Posterior vena cava (tissue), 2 donors: ENCODE measurements around the gene UBXN6. TPM values are rescaled to one million over a fixed set of nuclear protein-coding genes. Genes with fewer than 3 reads are reported as not detected.

Experiments
- DNase-seq: peaks from one replicate; pipeline ENCODE4 v3.0.0-alpha.2; 2020; ENCODE audit warnings: low spot score
- intact Hi-C, 2 donors: fragments of 100-400 bp; cut with DNase I; formaldehyde crosslinking; loops; one replicate each; pipeline versions ENCODE4 v1.14.1 to v1.14.2; 2022 to 2023
- total RNA-seq, 2 donors: library from RNA; stranded (reverse); fragmentation: NEBNext Ultra II Directional; extraction: Animal tissue kit (Norgen Biotek cat#: 25700); gene quantifications; one replicate each; pipeline ENCODE4 v1.2.1, GENCODE V29; 2021
- donor health status: DM: yes; HTN: yes; CAD: no.
- donor health status: DM: yes; HTN: yes; CAD: no.

Gene UBXN6
- total RNA-seq, 2 donors from 2014 or later: 85.1 to 85.5 TPM

DNA sequence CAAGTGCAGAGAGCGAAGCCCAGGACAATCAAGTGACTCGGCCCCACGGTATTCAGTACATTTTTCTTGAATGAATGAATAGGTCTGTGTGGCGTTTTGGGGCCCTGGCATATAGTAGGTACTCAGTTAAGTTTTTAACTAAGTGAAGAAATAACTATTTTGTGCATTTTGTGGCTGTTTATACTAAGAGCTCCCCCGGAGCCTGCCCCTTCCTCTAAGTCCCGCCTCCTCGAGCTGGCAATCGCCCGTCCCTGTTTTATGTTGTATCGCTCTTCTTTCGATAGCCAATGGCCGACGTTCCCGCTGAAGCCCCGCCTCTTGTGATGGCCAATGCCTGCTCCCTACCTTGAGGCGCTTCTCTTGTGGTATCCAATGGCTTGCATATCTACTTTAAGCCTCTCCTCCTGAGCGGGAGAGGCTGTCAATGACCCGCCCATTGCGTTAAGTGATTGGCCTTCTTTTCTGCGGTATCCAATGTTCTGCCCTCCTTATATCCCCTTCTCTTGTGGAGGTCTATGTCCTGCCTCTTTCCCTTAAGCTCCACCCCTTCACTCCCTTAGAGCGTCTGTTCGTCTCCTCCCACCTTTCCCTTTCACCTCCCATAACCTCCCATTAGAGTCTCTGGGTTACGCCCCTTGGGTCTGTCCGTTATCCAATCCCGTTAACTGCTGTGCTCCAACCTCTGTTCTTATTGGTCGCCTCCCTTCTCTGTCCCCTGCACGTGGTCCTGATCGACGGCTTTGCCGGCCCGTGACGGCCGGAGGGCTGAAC, 14.0 kb upstream of the UBXN6 start:
- intact Hi-C loops: no loop called here

DNA sequence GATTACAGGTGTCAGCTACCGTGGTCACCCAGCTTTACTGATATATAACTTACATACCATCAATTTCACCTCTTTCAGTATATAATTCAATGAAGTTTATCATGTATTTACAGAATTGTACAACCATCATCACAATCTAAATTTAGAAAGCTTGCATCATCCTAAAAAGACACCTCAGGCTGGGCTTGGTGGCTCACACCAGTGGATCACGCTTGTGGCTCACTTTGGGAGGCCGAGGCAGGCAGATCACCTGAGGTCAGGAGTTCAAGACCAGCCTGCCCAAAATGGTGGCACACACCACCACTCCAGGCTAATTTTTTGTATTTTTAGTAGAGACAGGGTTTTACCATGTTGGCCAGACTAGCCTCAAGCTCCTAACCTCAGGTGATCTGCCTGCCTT, 10.2 kb upstream of the UBXN6 start:
- DNase-seq: no peak
- intact Hi-C loops: no loop called here

More for the DNA sequence above, 14.0 kb upstream of the UBXN6 start:
- peak; percentile 99 for DNase-seq

DNA sequence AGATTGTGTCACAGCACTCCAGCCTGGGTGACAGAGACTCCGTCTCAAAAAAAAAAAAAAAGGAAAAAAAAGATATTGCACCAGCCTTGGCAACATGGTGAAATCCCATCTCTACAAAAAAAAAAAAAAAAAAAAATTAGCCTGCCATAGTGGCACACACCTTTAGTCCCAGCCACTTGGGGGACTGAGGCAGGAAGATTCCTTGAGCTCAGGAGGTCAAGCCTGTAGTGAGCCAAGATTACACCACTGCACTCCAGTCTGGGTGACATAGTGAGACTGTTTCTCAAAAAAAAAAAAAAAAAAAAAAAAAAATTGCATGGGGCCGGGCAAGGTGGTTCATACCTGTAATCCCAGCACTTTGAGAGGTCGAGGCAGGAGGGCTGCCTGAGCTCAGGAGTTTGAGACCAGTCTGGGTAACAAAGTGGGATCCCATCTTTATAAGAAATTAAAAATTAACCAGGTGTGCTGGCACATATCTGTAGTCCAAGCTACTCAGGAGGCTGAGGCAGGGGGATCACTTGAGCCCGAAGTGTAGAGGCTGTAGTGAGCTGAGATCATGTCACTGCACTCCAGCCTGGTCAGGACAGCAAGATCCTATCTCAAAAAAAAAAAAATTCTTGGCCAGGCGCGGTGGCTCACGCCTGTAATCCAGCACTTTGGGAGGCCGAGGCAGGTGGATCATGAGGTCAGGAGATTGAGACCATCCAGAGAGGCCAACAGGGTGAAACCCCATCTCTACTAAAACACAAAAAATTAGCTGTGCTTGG, 7.4 kb upstream of the UBXN6 start:
- intact Hi-C loops: no loop called here

DNA sequence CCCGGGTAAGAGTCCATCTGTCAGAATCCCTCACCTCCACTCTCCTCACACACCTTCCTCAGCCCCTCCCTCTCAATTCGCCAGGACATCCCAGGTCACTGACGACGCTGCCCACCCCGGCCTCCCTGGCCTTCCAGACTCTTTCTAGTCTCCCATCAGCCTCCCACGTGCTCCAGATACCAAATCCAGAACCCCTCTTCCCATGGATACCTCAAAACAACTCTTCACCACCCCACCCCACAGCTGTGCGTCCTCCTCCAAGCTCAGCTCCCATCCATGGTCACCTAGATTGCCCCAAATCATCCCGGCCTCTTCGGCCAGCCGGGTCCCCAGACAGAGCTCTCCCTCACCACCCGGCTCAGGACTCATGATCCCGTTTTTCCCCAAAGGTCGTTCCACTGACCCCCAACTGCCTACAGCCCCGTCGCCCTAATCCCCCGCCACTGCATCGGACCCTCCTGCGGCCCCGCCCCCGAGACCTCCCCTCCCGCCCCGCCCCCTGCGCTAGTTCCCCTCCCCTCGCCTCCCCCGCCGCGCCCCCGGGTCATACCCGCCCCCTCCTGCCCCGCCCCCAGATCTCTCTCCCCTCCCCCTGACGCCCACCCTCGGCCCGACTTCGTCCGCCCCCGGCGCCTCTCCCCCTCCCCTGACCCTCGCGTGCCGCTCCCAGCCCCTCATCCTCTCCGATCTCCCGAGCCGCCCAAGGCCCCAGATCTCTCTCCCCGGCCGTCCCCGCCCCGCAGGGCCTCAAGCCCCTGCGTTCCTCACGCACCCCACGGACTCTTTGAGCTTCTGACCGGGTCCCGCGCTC, 546 bp downstream of the UBXN6 start:
- DNase-seq: no peak

More for the DNA sequence above, 7.4 kb upstream of the UBXN6 start:
- no peak for DNase-seq

DNA sequence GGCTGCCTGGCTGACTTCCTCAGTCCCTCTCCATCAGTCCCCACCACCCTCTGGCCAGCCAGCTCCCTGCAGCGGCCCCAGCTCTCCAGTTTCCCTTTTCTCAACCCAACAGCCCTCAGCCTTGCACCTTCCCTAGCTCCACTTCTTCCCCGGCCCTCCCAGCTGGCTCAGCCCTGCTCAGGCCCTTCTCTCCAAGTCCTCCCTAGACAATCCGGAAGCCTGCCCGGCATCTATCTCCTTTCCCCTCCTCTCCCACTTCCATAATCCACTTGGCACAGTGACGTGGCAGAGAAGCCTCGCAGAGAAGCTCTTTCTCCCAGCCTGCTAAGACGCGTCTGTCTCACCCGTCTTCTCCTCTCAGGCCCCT, 1.1 kb downstream of the UBXN6 start:
- intact Hi-C loops: no loop called here

More for the DNA sequence above, 546 bp downstream of the UBXN6 start:
- intact Hi-C loops: no loop called here

DNA sequence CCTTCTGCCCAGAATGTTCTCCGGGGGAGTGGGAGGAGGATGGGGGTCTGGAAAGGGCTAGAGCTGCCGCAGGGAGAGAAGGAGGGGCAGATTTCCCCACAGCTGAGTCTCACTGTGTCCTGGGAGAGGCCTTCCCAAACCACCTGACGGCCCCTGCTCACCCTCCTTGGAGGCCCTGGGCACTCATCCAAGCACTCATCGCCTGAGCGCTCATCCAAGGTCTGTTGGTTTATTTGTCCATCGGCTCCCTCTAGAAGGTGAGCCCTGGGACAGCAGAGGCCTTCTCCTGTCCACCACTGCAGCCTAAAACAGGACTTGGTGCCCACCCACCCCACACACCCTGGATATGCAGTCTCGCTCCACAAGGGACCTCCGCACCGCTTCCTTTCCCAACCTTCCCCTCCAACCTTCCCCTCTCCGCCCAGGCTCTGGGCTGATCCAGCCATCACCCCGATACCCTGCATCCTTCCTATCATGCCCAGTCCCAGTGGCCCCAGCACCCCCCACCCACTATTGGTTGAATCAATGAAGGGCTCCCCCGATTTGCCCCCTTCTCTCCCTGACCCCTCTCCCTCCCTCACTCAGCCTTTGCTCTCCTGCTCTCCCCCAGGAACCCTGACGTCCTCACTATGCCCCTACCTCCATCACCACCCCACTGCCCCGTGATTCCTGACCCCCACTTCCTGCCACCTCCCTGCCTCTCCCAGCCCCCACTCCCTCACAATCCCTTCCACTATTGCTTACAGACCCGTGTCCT, 1.7 kb downstream of the UBXN6 start:
- DNase-seq: no peak
- intact Hi-C loops: no loop called here

More for the DNA sequence above, 1.1 kb downstream of the UBXN6 start:
- no peak for DNase-seq

DNA sequence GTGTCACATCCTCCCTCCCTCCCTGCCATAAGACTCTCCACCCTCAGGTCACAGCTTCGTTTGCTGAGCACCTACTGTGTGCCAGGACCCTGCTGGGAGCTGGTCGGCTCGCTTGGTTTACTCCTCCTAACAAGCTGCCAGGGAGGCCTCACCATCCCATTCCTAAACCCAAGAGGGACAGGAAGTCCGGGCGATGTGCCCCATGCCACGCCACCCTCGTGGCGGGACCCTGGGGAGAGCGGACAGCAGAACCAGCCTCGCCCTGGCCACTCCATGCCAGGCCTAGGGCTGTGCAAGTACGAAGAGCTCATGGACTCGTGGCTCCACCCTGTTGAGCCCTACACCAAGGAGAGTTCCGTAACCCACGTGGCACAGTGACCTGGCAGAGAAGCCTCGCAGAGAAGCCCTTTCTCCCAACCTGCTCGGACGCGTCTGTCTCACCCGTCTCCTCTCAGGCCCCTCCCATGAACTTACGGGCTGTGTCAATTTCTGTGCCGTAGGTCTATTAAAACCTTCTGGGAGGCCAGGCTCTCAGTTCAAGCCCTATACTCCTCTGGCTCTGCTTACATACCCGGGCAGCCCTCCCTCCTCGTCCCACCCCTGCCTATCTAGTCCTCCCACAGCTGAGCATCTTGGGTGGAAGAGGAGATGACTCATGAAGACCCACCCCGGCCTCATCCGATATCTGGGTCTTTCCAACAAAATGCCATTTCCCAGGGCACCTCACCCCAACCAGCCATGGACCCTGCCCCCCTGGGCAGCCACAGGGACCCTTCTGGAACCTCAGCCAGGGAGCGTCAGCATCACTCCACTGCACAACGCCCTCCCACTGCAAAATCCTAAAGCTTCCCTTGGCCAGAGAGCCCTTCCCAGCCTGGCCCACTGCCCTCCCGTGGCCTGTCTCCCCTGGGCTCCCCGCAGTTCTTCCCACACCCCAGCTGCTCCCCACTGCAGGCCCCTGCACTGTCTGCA, 2.6 kb downstream of the UBXN6 start:
- intact Hi-C loops: no loop called here

DNA sequence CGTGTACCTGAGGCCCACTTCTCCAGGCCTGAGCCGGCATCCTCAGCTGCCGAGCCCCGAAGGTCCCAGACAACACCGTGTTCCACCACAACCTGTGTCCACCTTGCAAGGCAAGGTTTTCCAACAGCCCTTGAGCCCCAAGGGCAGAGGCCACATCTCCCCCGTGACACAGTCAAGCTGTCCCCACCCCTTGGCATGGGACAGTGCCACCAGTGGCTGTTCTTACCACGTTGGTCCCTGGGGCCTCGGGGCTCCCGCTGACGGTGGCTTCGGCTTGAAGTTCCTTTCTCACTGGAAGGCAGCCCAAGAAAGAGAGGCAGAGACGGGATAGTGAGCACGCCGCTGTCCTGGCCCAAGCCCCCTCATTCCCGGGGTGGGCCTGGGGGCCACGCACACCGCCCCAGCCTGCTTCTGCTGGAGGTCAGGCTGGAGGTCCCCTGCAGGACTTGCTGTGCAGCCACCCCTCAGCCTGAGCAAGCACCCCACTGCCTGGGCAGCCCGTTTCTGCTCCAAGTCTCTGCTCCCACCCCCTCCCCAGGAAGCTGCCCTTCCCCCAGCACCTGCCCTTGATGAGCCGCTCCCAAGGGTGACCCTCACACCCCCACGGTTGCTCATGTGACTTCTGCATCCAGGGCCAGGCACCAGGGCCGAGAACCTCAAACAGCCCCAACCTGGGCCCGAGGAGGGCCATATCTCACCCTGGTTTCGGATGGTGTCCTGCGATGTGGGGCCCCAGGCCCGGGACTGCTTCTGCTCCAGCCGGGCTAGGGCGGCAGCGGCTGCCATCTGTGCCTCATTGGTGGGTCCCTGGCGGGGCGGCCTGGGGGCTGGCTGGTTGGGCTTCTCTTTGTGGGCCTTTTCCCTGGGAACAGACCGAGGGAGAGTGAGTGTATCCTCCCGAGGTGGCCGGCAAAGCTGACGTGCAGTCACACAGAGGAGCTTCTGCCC, 4.1 kb downstream of the UBXN6 start:
- no peak for DNase-seq
- intact Hi-C loops: no loop called here

More for the DNA sequence above, 2.6 kb downstream of the UBXN6 start:
- no peak for DNase-seq

DNA sequence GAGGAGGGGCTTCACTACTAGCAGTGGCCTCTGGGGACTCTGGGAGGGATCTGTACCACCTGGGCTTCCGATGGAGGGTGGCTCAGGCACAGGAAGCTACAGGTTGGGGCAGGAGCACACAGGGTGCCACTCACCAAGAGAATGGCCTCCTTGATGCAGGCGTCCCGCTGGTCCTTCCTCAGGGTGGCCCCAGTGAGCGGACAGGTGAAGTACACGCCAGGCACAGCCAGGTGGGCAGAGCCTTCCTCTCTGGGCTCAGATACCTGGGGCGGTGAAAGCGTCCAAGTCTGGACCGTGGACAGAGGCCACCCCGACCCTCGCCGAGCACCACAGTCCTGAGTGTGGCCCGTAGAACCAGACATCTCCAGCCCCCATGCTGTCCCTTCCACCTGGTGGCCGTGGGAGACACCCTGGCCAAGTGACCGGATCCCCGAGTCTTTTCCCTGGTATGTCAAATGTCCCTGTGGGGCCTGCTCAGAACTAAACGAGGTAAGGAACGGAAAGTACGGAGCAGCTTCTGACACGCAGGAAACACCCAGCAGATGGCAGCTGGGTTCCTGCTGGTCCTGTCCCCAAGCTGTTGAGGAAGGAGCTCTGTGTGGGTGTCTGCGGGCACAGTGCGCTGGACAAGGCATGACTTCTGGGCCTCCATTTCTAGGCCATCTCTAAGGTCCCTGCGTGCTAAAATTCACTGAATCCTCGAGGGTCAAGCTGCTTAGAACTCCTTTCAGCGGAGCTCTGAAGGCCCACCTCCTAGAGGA, 5.2 kb downstream of the UBXN6 start:
- intact Hi-C loops: no loop called here
- no peak for DNase-seq

DNA sequence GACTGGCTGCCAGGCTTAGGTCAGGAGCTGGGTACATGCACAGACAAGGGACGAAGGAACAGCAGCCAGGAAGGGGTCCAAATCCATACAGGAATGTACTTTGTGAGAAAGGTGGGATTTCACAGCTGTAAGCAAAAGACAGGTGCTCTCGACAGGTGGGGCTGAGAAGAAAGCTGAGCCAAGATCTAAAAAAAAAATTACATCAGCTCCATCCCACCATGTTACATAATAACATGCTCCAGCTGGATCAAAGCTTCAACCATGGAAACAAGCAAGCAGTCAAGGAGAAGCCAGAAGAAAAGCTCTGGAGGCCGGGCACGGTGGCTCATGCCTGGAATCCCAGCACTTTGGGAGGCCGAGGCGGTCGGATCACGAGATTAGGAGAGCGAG, 8.0 kb downstream of the UBXN6 start:
- intact Hi-C loops: no loop called here
- no peak for DNase-seq

DNA sequence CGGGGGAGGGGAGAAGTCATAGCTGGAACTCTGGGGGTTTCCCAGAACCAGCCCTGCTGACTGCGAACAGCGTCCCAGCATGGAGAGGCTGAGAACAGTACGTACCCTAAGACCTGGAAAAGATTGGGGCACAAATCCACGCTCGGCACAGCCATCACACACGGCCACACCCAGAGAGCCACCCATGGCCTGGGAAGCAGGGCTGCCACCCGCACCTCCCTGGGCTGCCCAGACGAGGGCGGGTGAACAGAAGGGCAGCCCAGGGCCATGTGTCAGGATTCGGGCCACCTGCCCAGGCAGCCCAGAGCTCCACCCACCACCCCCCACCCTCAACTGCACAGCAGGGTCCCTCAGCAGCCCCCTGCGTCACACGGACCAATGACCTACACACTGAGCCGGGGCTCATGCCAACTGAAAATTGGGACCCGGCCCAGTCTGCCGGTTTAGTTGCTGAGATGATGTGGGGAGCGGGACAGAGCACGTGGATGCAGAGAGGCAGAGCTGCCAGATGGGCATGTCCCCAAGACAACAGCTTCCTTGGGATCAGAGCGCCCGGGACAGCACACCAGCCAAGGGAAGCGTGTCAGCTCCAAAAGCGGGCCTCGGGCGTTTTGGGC, 8.5 kb downstream of the UBXN6 start:
- peak; percentile 90 for DNase-seq
- intact Hi-C loops: no loop called here

DNA sequence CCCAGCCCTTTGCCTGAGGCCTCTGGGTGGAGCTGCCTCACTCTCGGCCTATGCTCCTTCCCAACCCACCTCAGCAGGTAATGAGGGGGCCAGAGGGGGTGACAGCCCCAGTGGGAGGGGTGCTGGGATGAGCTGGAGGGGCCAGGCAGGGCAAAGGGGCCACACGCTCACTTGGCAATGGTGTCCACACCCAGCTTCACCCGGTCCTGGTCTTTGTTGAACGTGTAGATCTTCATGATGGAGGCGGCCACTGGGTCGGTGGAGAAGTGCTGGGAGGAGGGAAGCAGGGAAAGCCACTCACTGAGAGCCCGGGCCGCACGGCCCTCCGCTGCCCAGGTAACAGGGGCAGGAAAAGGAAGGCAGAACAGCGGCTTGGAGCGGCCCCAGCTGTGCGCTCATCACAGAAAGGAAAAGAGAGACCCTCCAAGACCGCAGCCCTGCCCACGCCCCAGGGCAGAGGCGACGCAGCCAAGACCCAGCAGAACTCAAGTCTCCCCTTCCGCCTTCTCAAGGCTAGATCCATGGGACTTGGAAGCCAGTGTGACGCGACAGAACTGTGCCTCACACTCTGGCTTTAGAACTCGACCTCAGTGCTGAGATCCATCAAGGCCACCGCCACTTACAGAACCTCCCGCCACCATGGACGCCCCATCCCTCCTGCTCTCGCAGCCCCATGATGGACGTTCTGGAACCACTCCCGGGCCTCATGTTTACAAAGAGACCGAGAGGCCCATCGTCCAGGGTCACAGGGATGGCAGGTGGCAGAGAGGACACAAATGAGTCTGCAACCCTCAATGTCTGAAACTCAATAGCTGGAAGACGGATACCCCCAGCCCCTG, 9.2 kb downstream of the UBXN6 start:
- DNase-seq: no peak
- intact Hi-C loops: no loop called here

DNA sequence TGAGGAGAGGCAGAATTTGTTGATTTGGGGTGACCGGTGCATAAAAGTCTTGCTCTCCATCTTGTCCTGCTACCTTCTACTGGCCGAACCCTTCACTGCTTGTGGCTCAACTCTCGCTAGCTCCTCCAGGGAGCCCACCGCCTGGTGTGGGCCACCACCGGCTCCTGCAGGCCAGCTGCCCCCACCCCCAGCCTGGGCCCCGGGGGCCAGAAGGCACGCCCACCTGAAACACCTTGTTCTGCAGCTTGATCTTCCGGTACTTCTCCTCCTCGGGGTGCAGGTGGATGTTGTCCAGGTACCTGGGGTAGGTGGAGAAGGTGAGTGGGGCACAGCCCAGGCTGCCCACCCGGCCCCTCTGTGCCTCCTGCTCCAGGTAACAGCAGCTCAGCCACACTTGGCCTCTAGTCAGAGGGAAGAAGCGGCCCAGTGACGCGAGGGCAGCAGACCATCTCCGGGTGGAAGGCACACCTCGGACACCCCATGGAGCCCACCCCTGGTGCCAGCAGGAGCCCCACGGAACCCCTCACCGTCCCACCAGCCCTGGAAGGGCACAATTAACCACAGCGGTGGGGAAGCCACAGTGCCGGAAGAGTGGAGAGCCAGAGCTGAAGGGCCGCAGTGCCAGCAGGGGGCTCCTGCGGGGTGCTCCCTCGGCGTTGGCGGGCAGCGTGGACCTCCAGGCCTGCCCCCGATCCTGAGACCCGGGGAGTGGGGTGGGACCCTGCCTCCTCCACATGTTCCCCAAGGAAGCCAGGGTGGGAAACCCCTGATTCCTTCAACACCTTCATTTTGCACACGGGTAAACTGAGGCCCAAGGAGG, 10.1 kb downstream of the UBXN6 start:
- no peak for DNase-seq
- intact Hi-C loops: no loop called here

DNA sequence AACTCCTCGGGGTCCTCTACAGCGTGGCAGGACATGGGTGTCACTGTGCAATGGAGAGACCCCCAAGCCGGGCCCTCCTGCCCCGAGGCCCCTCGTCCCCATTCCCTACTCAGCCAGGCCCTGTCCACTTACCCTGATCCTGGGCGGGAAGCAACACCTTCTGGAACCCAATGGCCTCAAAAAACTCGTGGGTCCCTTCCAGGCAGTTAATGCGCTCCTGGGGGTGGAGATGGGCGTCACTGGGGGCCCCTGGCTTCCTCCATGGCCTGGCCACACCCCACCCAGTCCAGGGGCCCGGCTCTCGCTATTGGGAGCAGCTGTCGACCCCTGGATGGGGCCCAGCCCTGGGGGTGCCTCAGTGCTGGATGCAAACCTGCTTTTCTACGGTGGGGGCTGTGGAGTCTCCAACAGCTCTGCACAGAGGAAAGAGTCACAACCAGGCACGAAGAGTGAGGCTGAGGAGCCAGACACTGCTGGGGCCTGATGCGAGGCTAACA, 10.8 kb downstream of the UBXN6 start:
- intact Hi-C loops: no loop called here
- DNase-seq: no peak
